OCI-LY1 (cell line): ENCODE data around the gene TTC12.
A peak's percentile ranks its signal among the peaks of the same experiment; 100 is the strongest.

Source experiments
- H2AFZ ChIP-seq: fragments of 200-600 bp; sonication (generic), shearing (Covaris generic); 2 replicates; pipeline ENCODE4 v1.6.0; 2014; ENCODE audit warnings: antibody characterized with exemption, mild to moderate bottlenecking, low read length
- H3F3A ChIP-seq: fragments of 200-600 bp; sonication (generic), shearing (Covaris generic); 2 replicates; pipeline ENCODE4 v1.6.0; 2014; ENCODE audit warnings: mild to moderate bottlenecking, antibody characterized with exemption, low read length, moderate library complexity; ENCODE audit not compliant: insufficient read depth
- H3K27ac ChIP-seq: fragments of 200-600 bp; sonication (generic); 2 replicates; pipeline ENCODE4 v1.5.1; 2014; ENCODE audit warnings: low read length, mixed run types, mild to moderate bottlenecking, low read depth; ENCODE audit not compliant: poor library complexity, severe bottlenecking
- H3K27me3 ChIP-seq: fragments of 200-600 bp; sonication (generic); 2 replicates; pipeline ENCODE4 v1.6.0; 2014; ENCODE audit warnings: antibody characterized with exemption, mild to moderate bottlenecking, low read length, moderate library complexity; ENCODE audit not compliant: insufficient read depth
- H3K36me3 ChIP-seq: fragments of 200-600 bp; sonication (generic); 2 replicates; pipeline ENCODE4 v1.6.1; 2014; ENCODE audit warnings: mild to moderate bottlenecking, antibody characterized with exemption, low read length, moderate library complexity, mixed read lengths; ENCODE audit not compliant: insufficient read depth
- H3K4me1 ChIP-seq: fragments of 200-600 bp; sonication (generic); 2 replicates; pipeline ENCODE4 v1.5.1; 2014; ENCODE audit warnings: mild to moderate bottlenecking, low read length, moderate library complexity; ENCODE audit not compliant: insufficient read depth, severe bottlenecking
- H3K4me2 ChIP-seq: fragments of 200-600 bp; sonication (generic), shearing (Covaris generic); 2 replicates; pipeline ENCODE4 v1.6.1; 2014; ENCODE audit warnings: low read length
- H3K4me3 ChIP-seq: fragments of 200-600 bp; sonication (generic); 2 replicates; pipeline ENCODE4 v1.5.1; 2014; ENCODE audit warnings: low read length, low read depth, mild to moderate bottlenecking, mixed read lengths; ENCODE audit not compliant: poor library complexity, severe bottlenecking
- H3K79me2 ChIP-seq: fragments of 200-600 bp; shearing (Covaris generic); 2 replicates; pipeline ENCODE4 v1.6.1; 2016; ENCODE audit warnings: mixed run types, low read length, mixed read lengths; ENCODE audit not compliant: insufficient read depth
- H3K9ac ChIP-seq: fragments of 200-600 bp; sonication (generic), shearing (Covaris generic); 2 replicates; pipeline ENCODE4 v1.6.1; 2014; ENCODE audit warnings: mild to moderate bottlenecking, low read length, mixed read lengths
- H3K9me2 ChIP-seq: fragments of 200-600 bp; sonication (generic), shearing (Covaris generic); 2 replicates; pipeline ENCODE4 v1.6.1; 2014; ENCODE audit warnings: low read depth, mild to moderate bottlenecking, low read length, mixed read lengths
- H3K9me3 ChIP-seq: fragments of 200-600 bp; shearing (Covaris generic); 2 replicates; pipeline ENCODE4 v1.6.1; 2014; ENCODE audit warnings: low read length, mixed read lengths
- H4K20me1 ChIP-seq: fragments of 200-600 bp; sonication (generic), shearing (Covaris generic); 2 replicates; pipeline ENCODE4 v1.6.0; 2016; ENCODE audit warnings: mild to moderate bottlenecking, low read length; ENCODE audit not compliant: insufficient read depth
- CTCF ChIP-seq: fragments of 200-600 bp; sonication (generic), shearing (Covaris generic); IDR thresholded peaks from 2 replicates; pipeline ENCODE4 v1.5.1; 2017; ENCODE audit warnings: mild to moderate bottlenecking, antibody characterized with exemption, low read length, moderate library complexity, mixed read lengths
- EZH2 ChIP-seq: fragments of 200-600 bp; sonication (generic), shearing (Covaris generic); IDR thresholded peaks from 2 replicates; pipeline ENCODE4 v1.8.0; 2017; ENCODE audit warnings: borderline replicate concordance, mixed run types, mild to moderate bottlenecking, antibody characterized with exemption, low read length, moderate library complexity, mixed read lengths

Gene TTC12

GRCh38 chr11:113287801-113288200 lies 26.6 kb upstream of the TTC12 start:
- Histone ChIP-seq H3K9me3 (no peaks in the 10 kb centered on the region), H3K79me2 (no peaks in the 10 kb centered on the region), H2AFZ (no peak overlapping the region), H3K4me2 (no peak overlapping the region), H3K36me3 (no peaks in the 10 kb centered on the region), H3K27ac (no peak overlapping the region), H3F3A (no peaks in the 10 kb centered on the region), H3K27me3 (no peaks in the 10 kb centered on the region), H3K4me3 (no peak overlapping the region), H4K20me1 (no peaks in the 10 kb centered on the region), H3K9ac (no peak overlapping the region), H3K4me1 (no peaks in the 10 kb centered on the region), H3K9me2 (no peaks in the 10 kb centered on the region)
- TF ChIP-seq EZH2 (no peak), CTCF (no peak)

GRCh38 chr11:113288286-113288863 lies 26.0 kb upstream of the TTC12 start:
- H4K20me1 ChIP-seq: no peaks in the 10 kb centered on the region
- no peaks in the 10 kb centered on the region for H3F3A ChIP-seq
- no peaks in the 10 kb centered on the region for H3K9me2 ChIP-seq
- no peak overlapping the region for H3K4me2 ChIP-seq
- TF ChIP-seq CTCF: no peak
- no peak for TF ChIP-seq EZH2
- H3K36me3 ChIP-seq: no peaks in the 10 kb centered on the region
- H3K4me1 ChIP-seq: no peaks in the 10 kb centered on the region
- H2AFZ ChIP-seq: no peak overlapping the region
- H3K4me3 ChIP-seq: no peak overlapping the region
- no peaks in the 10 kb centered on the region for H3K9me3 ChIP-seq
- H3K27me3 ChIP-seq: no peaks in the 10 kb centered on the region
- no peaks in the 10 kb centered on the region for H3K79me2 ChIP-seq
- H3K27ac ChIP-seq: no peak overlapping the region
- no peak overlapping the region for H3K9ac ChIP-seq

GRCh38 chr11:113289431-113290187 lies 24.8 kb upstream of the TTC12 start:
- no peaks in the 10 kb centered on the region for H3K9me2 ChIP-seq
- H3K4me3 ChIP-seq: no peak overlapping the region
- no peaks in the 10 kb centered on the region for H3K36me3 ChIP-seq
- no peak overlapping the region for H3K27ac ChIP-seq
- H3K9ac ChIP-seq: no peak overlapping the region
- no peaks in the 10 kb centered on the region for H3K9me3 ChIP-seq
- H2AFZ ChIP-seq: no peak overlapping the region
- TF ChIP-seq CTCF (peak; percentile 63), EZH2 (no peak)
- H3K4me2 ChIP-seq: no peak overlapping the region
- no peaks in the 10 kb centered on the region for H3K27me3 ChIP-seq
- H4K20me1 ChIP-seq: no peaks in the 10 kb centered on the region
- no peaks in the 10 kb centered on the region for H3K4me1 ChIP-seq
- no peaks in the 10 kb centered on the region for H3K79me2 ChIP-seq
- H3F3A ChIP-seq: no peaks in the 10 kb centered on the region
